AG09319 (cell line): Measurements from ENCODE around the gene NLRP5.
"Not testable (repeated sequence)": the region's sequence is repeated elsewhere in the genome, so short reads cannot be mapped to it uniquely, and the experiment has no call there.

Experiments used
- DNase-seq: peaks from one replicate; pipeline ENCODE4 v3.0.0-alpha.2; 2010; ENCODE audit warnings: low read depth; ENCODE audit errors: extremely low read depth
- TF ChIP-seq, protein P1 (sequence below): IDR thresholded peaks from 2 replicates; pipeline ENCODE4 v1.5.1; 2011; ENCODE audit warnings: low read depth, mild to moderate bottlenecking, inconsistent platforms, low read length, moderate library complexity

The NLRP5 gene

DNA sequence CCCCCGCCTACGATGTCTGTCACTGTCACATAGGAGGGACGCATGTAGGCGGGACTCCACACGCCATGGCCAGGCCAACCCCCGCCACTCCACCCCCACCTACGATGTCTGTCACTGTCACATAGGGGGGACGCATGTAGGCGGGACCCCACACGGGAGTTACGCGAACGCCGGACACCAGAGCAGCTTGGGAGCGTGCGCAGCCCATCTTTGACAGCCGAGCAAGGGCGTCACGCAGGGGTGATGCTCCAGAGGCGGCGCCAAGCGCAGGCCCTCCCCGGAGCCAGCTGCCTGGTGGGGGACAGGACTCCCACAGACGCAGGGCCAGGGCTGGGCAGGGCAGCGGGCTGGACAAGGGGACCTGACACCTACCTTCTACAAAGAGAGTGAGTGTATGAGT is 114.5 kb downstream of the NLRP5 start:
- no peak for DNase-seq
- TF ChIP-seq, protein P1, sequence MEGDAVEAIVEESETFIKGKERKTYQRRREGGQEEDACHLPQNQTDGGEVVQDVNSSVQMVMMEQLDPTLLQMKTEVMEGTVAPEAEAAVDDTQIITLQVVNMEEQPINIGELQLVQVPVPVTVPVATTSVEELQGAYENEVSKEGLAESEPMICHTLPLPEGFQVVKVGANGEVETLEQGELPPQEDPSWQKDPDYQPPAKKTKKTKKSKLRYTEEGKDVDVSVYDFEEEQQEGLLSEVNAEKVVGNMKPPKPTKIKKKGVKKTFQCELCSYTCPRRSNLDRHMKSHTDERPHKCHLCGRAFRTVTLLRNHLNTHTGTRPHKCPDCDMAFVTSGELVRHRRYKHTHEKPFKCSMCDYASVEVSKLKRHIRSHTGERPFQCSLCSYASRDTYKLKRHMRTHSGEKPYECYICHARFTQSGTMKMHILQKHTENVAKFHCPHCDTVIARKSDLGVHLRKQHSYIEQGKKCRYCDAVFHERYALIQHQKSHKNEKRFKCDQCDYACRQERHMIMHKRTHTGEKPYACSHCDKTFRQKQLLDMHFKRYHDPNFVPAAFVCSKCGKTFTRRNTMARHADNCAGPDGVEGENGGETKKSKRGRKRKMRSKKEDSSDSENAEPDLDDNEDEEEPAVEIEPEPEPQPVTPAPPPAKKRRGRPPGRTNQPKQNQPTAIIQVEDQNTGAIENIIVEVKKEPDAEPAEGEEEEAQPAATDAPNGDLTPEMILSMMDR: no peak

DNA sequence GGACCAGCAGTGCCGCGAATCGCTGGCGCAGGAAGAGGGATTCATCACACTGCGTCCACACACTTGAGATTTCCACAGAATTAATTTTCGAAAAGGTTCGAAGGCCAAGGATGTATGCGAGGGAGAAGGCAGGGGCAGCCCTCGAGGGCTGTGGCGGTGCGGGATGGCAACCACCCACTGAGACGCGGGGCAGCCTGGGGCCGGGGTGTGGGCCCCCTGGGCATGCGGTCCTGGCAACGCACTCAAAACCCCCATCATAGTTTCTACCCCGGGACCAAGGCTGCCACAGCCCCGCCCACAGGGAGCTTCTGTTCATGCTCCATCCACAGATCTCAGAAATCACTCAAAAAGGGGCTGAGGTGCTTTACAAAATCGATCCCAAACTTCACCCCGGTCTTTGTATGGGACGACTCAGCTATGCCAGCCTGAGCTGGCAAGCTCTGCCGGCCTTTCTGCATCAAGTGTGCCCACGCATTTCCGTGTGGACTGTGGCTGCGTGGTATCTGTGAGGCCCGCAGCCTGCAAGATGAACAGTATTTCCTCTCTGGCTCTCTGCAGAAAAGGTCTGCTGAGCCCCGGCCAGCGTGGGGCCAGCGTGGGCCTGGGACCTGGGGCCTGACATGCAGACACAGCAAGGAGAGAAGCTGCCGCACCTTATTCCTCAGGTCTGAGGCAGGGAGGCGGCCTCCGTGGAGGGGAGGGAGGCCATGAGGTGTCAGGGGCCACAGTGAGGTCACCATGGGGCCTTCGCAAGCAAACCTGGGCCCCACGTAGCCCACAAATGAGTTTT is 115.4 kb downstream of the NLRP5 start:
- TF ChIP-seq, protein P1: no peak
- no peak for DNase-seq

DNA sequence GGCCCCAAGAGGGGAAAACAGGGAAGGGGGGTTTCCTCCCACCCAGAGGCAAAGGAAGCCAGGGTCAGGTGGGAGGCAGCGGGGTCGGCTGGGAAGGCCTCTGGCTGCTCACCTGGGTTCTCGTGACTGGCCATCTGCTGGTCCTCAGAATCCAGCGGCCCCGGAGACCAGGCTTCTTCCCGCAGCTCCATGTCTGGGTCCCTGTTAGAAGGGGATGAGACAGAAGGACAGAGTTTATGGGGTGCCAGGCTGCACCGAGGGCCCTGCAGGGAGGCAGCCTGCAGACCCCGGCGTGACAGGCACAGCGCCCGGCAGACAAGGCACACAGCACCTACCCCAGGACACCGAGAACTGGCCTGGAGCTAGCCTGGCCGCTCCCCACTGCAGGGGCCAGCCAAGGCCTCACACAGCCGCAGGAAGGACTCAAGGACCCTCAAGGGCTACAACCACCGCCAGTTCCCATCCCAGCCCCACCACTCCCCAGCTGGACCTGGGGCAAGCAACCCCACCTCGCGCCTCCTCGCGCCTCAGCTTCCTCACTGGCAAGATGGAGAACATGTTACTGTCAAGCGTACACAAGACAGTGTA is 116.5 kb downstream of the NLRP5 start:
- TF ChIP-seq, protein P1: no peak
- DNase-seq: no peak

DNA sequence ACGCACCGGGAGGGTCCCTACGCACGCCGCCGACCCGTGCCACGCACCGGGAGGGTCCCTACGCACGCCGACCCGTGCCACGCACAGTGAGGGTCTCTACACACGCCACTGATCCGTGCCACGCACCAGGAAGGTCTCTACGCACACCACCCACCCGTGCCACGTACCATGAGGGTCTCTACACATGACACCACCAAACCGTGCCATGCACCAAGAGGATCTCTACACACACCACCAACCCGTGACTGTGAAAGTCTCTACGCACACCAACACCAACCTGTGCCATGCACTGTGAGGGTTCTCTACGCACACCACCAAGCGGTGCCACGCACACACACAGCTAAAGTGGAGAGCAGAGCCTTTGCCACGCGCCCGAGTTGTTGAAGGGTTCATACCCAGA is 117.8 kb downstream of the NLRP5 start:
- DNase-seq: no peak
- TF ChIP-seq, protein P1: no peak

DNA sequence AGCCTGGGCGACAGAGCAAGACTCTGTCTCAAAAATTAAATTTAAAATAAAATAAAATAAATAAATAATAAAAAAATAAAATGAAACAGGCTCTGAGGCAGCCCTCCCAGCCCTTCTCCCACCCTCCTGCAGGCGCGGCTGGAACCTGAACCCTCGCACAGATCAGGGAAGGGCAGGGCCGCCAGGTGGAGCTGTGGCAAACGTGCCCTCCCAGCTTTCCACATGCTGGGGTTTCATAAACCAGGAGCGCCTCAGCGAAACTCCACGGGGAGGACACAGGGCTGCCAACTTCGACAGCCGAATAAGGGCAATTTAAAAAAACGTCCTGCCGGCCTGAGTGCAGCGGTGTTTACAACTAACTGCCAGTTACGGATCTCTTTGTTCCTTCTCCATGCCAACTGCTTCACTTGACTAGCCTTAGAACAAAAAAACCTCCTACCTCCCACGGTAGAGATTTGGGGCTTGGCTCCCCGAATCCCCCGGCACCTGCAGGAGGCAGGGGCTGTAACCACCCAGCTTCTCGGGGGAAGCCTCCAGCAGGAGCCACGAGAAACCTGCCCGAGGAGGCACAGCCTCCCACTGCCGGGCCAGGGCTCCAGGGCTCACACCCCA is 118.6 kb downstream of the NLRP5 start:
- no peak for DNase-seq

DNA sequence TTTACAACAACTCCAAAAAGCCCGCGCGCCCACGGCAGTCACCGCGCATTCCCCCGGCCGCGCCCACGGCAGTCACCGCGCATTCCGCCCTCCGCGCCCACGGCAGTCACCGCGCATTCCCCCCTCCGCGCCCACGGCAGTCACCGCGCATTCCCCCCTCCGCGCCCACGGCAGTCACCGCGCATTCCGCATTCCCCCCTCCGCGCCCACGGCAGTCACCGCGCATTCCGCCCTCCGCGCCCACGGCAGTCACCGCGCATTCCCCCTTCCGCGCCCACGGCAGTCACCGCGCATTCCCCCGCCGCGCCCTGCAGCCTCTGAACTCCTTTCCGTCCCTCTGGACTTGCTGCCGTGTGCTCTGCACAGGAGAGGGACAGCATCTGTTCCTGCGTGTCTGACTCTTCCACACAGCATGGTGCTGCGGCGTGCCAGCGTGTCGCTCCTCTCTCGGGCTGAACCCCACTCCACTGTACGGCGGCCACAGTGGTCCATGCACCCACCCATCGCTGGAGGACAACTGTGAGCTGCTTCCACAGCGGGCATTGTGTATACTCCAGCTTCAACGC is 119.3 kb downstream of the NLRP5 start:
- not testable (repeated sequence) for DNase-seq

More for the DNA sequence above, 118.6 kb downstream of the NLRP5 start:
- TF ChIP-seq, protein P1: peak; percentile 60

DNA sequence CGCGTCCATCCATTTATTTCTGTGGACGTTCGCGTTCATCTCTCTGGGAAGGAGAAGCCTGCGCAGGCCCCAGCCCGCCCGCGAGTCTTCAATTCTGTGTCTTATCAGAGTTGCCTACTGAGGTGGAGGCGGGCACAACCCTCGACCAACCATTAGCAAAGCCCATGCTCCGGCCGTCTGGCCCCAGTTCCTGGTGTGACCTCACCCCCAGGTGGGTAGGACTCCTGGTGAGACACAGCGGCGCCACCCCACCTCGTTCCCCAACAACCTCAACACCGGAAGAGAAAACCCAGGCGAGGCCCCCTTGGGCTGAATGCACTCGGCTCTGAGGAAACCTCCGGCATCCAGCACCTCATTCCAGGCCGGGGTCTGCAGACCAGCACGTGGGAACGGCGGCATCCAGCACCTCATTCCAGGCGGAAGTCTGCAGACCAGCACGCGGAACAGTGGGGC is 119.8 kb downstream of the NLRP5 start:
- TF ChIP-seq, protein P1: no peak
- no peak for DNase-seq
